Measurements from ENCODE around the gene PRDM16. TPM values are rescaled to one million over a fixed set of nuclear protein-coding genes. Genes with fewer than 3 reads are reported as not detected.

PRDM16 gene
- total and polyA plus RNA-seq, 2 of the 8 experiments (the other 6 are each of a cell fraction or from before 2014, with no cell fraction given): 0.39 to 0.43 TPM

- TF ChIP-seq CTCF (IDR thresholded peaks at IDR 0.05; ENCODE audit: control extremely low read depth in 1 of 3, insufficient read depth in 1 of 3, low read depth in 1 of 3, low read length in 3 of 3) (no peak), HDAC2 (IDR thresholded peaks at IDR 0.05; ENCODE audit: borderline replicate concordance in 1 of 2, low read depth in 2 of 2, low read length in 2 of 2) (no peak)
Measured at GRCh38 chr1:3366126-3367051, 297.4 kb downstream of the PRDM16 start (continued).

Measured in H1 (cell line).